Stomach (tissue), 9 donors: Measurements from ENCODE around the gene PRKG1. TPM values are rescaled to one million over a fixed set of nuclear protein-coding genes. Genes with fewer than 3 reads are reported as not detected.

Experiments used
- DNase-seq, 2 donors: peaks; one replicate each; pipeline versions ENCODE4 v3.0.0 to v3.0.0-alpha.2; 2013 to 2019
- H3K27ac ChIP-seq, 5 donors: fragments of 200-600 bp in 4 of 5; sonication (generic) in 4 of 5; one replicate each; pipeline ENCODE4 v1.5.1; 2013 to 2019; ENCODE audit warnings: mild to moderate bottlenecking in 1 of 5, moderate library complexity in 1 of 5
- H3K27me3 ChIP-seq, 3 donors: fragments of 200-600 bp; sonication (generic); one replicate each; pipeline ENCODE4 v1.5.1; 2017 to 2019; ENCODE audit warnings: mixed run types in 1 of 3
- H3K36me3 ChIP-seq, 4 donors: fragments of 200-600 bp; sonication (generic); 1 replicate in 3 of 4; 2 replicates in 1 of 4; pipeline ENCODE4 v1.5.1; 2016 to 2019
- H3K4me1 ChIP-seq, 4 donors: fragments of 200-600 bp; sonication (generic); one replicate each; pipeline ENCODE4 v1.5.1; 2016 to 2019
- H3K4me3 ChIP-seq, 4 donors: fragments of 200-600 bp; sonication (generic) in 3 of 4; one replicate each; pipeline ENCODE4 v1.5.1; 2016 to 2019; ENCODE audit warnings: mild to moderate bottlenecking in 1 of 4
- H3K9me3 ChIP-seq, 4 donors: fragments of 200-600 bp; sonication (generic); one replicate each; pipeline ENCODE4 v1.5.1; 2016 to 2019
- CTCF ChIP-seq, 7 experiments: fragments of 450-650 bp in 4 of 7; fragments of 200-600 bp in 3 of 7; sonication (generic) in 3 of 7; IDR thresholded peaks; one replicate each; pipeline ENCODE4 v1.5.1; 2016 to 2019; ENCODE audit warnings: antibody characterized with exemption in 7 of 7, control low read depth in 2 of 7, mild to moderate bottlenecking in 1 of 7
- EP300 ChIP-seq: sonication (generic); formaldehyde crosslinking; IDR thresholded peaks from one replicate; pipeline ENCODE4 v1.6.1; 2017; ENCODE audit warnings: antibody characterized with exemption
- POLR2A ChIP-seq, 4 donors: fragments of 450-650 bp; IDR thresholded peaks; one replicate each; pipeline ENCODE4 v1.6.1; 2016; ENCODE audit warnings: antibody characterized with exemption in 4 of 4, control low read depth in 2 of 4, mild to moderate bottlenecking in 1 of 4, moderate library complexity in 1 of 4
- POLR2AphosphoS5 ChIP-seq, 3 donors: sonication (generic); formaldehyde crosslinking; IDR thresholded peaks; one replicate each; pipeline ENCODE4 v1.6.1; 2016; ENCODE audit warnings: antibody characterized with exemption in 3 of 3
- WGBS, 5 donors: extraction: QIAGEN DNeasy Blood & Tissue Kit in 3 of 5; methylation state at CpG; one replicate each; pipeline versions ENCODE4 v1.1.5 to v1.1.7; 2013 to 2018; 5-methylcytosine and 5-hydroxymethylcytosine counted together
- intact Hi-C: fragments of 100-400 bp; cut with DNase I; formaldehyde crosslinking; loops from one replicate; pipeline ENCODE4 v1.15.1; 2023; ENCODE audit warnings: low total_unique reads
- polyA plus RNA-seq, 3 donors: library from polyadenylated mRNA; stranded (reverse); fragments of 200-250 nt; gene quantifications; one replicate each; pipeline ENCODE4 v1.2.3, GENCODE V29; 2013
- total RNA-seq, 5 donors: library from RNA; depleted of rRNA; stranded (reverse); fragments of >200 nt; gene quantifications; one replicate each; pipeline versions ENCODE4 v1.1.0 to v1.2.3, GENCODE V29; 2014 to 2016
- donor health status: healthy with polysubstance abuse.
- donor health status: Bipolar disorder and iron deficiency.
- donor health status: healthy.

Gene PRKG1
- total and polyA plus RNA-seq, 8 donors, result 1.5 to 89.2 (median 14.3) TPM

- Histone ChIP-seq H3K9me3 (peaks cover 0 to 7% (median 3%) of the 10 kb centered on the region in 4 donors), H3K4me3 (no peak overlapping the region), H3K27me3 (no peaks in the 10 kb centered on the region), H3K36me3 (no peaks in the 10 kb centered on the region), H3K27ac (no peak overlapping the region), H3K4me1 (no peaks in the 10 kb centered on the region)
- intact Hi-C loops, result no loop called here
- TF ChIP-seq EP300 (no peak), POLR2AphosphoS5 (IDR thresholded peaks at IDR 0.05) (no peak), POLR2A (IDR thresholded peaks at IDR 0.05) (no peak), CTCF (IDR thresholded peaks at IDR 0.05) (no peak)
- DNase-seq, result peak in 1 of 2 donors; percentile 26
Observed at GRCh38 chr10:51985336-51985735, 911.0 kb downstream of the PRKG1 start.

DNA sequence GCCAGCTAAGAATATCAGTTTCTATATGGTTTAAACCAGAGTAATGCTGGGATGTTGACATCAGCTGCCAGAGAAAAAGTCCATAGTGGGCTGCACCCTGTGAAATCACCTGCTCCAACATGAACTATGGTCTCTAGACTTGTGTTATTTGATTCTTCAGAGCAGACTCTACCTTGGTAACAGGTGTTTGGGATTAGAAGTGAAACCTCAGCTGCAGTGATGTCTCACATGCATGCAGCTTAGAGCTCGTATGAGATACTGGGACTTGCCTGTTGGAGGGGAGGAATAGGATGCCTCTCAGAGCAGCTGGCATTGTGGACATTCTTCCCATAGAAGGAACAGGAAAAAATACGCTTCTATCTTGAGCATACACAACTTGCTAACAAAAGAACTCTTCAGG lies 912.2 kb downstream of the PRKG1 start:
- WGBS, 5 donors, result 8 to 41% (median 24%) methylated on average over 2 of the region's 2 CpGs
- no peak overlapping the region for H3K4me3 ChIP-seq
- intact Hi-C loops, result no loop called here
- no peaks in the 10 kb centered on the region for H3K36me3 ChIP-seq
- peak in 1 of 2 donors; percentile 39 for DNase-seq
- H3K9me3 ChIP-seq, result no peaks in the 10 kb centered on the region
- no peak for TF ChIP-seq POLR2A (IDR thresholded peaks at IDR 0.05)
- TF ChIP-seq POLR2AphosphoS5 (IDR thresholded peaks at IDR 0.05), result no peak
- TF ChIP-seq EP300, result no peak
- no peak for TF ChIP-seq CTCF (IDR thresholded peaks at IDR 0.05)
- no peaks in the 10 kb centered on the region for H3K4me1 ChIP-seq
- H3K27ac ChIP-seq, result no peak overlapping the region
- no peaks in the 10 kb centered on the region for H3K27me3 ChIP-seq

GRCh38 chr10:51993475-51993874 lies 919.2 kb downstream of the PRKG1 start:
- WGBS, 5 donors, result 85 to 91% (median 89%) methylated on average over 1 of the region's 1 CpG
- TF ChIP-seq POLR2AphosphoS5 (IDR thresholded peaks at IDR 0.05) (no peak), EP300 (no peak), CTCF (IDR thresholded peaks at IDR 0.05) (no peak), POLR2A (IDR thresholded peaks at IDR 0.05) (no peak)
- no peak for DNase-seq
- no peaks in the 10 kb centered on the region for H3K4me1 ChIP-seq
- H3K36me3 ChIP-seq, result no peaks in the 10 kb centered on the region
- no peaks in the 10 kb centered on the region for H3K9me3 ChIP-seq
- no peaks in the 10 kb centered on the region for H3K27me3 ChIP-seq
- no peak overlapping the region for H3K27ac ChIP-seq
- H3K4me3 ChIP-seq, result no peak overlapping the region
- intact Hi-C loops, result no loop called here

GRCh38 chr10:51999096-51999495 lies 924.8 kb downstream of the PRKG1 start:
- no peak for DNase-seq
- intact Hi-C loops, result no loop called here
- Histone ChIP-seq H3K27ac (no peak overlapping the region), H3K36me3 (no peaks in the 10 kb centered on the region), H3K27me3 (no peaks in the 10 kb centered on the region), H3K4me1 (no peaks in the 10 kb centered on the region), H3K4me3 (no peak overlapping the region), H3K9me3 (no peaks in the 10 kb centered on the region)
- TF ChIP-seq EP300, result no peak
- WGBS, 5 donors, result 54 to 70% (median 67%) methylated on average over 5 of the region's 5 CpGs

- no peaks in the 10 kb centered on the region for H3K36me3 ChIP-seq
- no peak overlapping the region for H3K27ac ChIP-seq
- peak in 1 of 2 donors; percentile 66 for DNase-seq
- H3K9me3 ChIP-seq, result peaks cover 0 to 7% (median 0%) of the 10 kb centered on the region in 4 donors
- no peak overlapping the region for H3K4me3 ChIP-seq
- TF ChIP-seq POLR2A (IDR thresholded peaks at IDR 0.05) (no peak), POLR2AphosphoS5 (IDR thresholded peaks at IDR 0.05) (no peak), CTCF (IDR thresholded peaks at IDR 0.05) (peak in 4 of 7 experiments; percentile 24 to 35 (median 32)), EP300 (no peak)
- WGBS, 5 donors, result 41 to 48% (median 46%) methylated on average over 5 of the region's 5 CpGs
- intact Hi-C loops, result no loop called here
- H3K27me3 ChIP-seq, result no peaks in the 10 kb centered on the region
- no peaks in the 10 kb centered on the region for H3K4me1 ChIP-seq
Observed at GRCh38 chr10:52004342-52004949, 930.2 kb downstream of the PRKG1 start.
